HG02571 (cell line): ENCODE results near the gene TENM4.

Experiments
- ATAC-seq: cut with Tn5 transposase; IDR thresholded peaks from one replicate; pipeline ENCODE4 v1.9.1; 2021; ENCODE audit warnings: mild to moderate bottlenecking, moderate library complexity; ENCODE audit not compliant: unreplicated experiment

Gene TENM4

DNA sequence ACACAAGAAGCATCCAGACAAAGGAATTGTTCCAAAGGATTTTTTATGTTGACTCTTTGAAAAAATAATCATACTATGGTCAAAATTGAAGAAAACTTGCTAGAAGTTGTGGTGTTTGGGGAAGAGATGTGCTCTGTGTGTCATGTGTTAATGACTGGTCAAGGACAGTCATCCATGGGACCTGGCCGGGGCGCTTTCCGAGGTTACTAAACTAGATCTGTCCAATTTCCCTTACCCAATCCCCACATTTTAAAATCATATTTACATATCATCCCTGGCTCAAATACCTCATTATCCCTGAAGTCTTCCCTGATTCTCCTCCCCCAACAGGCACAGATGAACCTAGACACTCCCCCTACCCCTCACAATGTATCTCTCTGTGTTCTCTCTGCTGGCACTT, 289.4 kb downstream of the TENM4 start:
- no peak for ATAC-seq

DNA sequence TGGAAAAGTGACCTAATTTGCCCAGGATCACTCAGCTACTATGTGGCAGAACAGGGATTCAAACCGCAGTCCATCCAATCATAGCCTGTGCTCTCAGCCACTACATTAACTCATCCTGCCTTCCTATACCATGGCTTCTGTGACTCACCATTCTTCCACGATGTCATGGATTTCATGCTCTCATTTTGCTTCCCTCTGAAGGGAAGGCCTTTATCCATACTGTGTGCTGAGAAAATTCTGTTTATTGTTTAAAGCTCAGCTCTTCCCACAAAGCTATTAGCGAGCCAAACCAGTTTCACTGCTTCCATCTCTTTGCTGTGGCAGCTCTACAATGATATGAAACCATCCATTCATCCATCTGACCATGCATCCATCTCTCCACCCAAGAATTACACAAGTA, 289.9 kb downstream of the TENM4 start:
- ATAC-seq = no peak

DNA sequence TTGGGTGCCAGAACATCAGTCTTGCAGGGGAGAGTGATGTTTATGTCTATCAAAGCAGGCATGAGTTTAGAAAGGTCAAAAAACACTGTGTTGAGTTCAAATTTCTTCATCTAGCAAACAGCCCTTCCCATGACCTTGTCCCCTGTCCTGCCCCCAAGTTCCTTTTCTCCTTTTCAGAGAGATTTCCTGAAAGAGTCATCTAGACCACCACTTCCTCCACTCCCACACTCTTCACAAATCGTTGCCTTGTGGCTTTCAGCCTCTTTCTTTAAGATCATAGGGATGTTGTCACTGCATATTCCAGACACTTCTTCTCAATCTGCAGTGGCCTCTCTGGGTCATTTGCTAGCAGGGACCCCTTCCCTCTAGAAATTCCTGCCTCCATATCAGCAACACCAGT, 290.5 kb downstream of the TENM4 start:
- ATAC-seq = no peak

DNA sequence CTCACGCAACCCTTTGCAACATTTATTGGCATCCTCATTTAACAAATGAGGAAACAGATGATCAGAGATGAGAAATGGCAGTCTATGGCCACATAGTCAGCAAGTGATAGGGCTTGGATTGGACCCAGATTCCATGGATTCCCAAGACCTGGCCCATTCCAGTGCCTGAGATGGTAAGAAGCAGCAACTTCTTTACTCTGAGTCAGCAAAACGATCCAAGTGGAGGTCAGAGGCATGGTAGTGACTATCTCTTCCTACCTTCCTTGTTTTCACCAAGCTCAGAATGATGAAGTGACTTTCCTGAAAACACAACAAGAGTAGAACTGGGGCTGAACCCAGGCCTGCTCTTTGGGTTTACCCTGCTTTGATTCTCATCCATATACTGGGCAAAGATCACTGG, 293.1 kb downstream of the TENM4 start:
- ATAC-seq = no peak

DNA sequence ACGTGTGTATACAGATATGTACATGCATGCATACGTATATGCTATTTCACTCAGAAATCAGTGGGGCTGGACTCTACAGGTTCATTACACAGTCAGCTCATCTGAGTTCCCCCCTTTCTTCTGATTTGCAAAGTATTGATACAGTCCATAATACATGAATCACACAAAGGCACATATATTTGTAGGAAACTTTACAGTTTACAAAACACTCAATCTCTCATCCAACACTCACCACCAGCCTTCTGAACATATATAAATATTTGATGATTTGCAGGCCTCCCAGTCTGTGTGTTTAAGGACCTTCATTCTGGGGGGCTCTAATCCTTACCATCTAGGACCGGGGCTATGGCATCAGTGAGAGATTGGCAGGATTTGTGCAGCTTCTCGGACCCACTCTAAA, 293.8 kb downstream of the TENM4 start:
- no peak for ATAC-seq

DNA sequence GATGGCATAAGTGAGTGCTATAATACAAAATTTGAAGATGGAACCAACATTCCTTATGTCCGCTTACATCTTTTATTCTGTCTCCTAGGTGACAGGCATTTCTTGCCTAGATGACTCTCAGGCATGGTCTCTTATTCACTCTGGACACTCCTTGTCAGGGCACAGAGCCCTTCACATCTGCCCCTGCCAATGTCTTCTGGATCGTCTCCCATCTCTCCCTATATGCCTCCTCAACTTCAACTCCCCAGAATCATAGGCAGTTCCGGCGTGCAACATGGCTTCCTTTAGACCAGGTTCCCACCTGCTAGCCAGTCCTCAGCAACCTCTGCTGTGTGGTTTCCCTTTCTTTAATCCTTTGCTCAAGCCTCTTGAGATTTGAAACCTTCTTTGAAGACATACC, 300.9 kb downstream of the TENM4 start:
- ATAC-seq = no peak

DNA sequence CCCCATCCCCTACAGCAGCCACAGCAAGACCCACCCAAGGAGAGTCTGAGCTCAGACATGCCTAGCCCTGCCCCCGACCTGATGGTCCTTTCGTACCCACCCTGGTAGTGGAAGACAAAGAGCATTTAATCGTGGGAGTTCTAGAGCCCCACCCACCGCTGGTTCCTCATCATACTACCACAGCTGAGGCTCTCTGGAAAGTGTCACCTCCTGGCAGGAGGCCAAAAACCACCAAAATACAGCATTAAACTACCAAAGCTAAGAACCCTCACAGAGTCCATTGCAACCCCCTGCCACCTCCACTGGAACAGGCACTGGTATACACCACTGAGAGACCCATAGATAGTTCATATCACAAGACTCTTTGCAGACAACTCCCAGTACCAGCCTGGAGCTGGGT, 311.1 kb downstream of the TENM4 start:
- no peak for ATAC-seq

DNA sequence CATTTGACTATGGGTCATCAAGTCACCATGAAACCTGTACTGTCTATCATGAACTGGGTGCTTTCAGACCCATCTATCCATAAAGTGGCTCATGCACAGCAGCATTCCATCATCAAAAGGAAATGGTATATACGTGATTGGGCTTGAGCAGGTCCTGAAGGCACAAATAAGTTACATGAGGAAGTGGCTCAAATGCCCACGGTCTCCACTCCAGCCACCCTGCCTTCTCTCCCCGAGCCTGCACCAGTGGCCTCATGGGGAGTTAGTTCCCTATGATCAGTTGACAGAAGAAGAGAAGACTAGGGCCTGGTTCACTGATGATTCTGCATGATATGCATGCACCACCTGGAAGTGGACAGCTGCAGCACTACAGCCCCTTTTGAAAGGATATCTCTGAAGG, 312.5 kb downstream of the TENM4 start:
- no peak for ATAC-seq

DNA sequence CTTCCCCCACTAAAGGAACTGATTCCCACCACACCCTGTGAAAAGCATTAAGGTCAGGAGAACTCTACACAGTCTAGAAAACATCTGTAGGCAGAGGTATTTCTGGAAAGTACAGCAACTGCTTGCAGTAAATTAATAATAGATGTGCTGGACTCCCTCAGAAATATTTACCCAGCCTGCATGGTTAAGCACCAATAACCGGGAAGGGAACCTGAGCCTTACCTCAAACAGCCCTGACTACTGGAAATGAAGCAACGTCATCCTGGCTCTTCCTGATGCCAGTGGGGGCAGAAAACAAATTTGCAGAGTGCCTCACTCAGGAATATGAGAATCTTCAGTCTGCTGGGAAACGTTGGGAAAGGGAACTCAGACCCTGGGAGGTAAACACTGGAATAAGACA, 318.1 kb downstream of the TENM4 start:
- ATAC-seq = no peak

DNA sequence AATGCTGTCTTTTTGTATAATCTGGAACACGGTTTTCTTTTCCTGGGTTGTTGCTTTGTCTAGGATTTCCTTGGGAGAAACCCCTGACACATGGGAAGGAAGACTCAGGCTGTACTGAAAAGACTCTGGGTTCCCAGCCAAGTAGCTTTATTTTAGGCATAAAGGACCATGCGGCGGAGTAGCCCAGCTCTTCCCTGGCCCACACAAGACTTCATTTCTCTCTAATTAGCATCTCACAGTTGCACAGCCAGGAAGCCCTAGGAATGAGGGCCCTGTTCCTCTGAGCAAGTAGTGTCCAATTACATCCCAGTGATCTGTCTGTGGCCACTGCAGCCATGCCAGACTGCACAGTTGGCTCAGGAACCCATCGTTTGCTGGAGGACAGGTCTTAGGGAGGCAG, 319.5 kb downstream of the TENM4 start:
- ATAC-seq = no peak

DNA sequence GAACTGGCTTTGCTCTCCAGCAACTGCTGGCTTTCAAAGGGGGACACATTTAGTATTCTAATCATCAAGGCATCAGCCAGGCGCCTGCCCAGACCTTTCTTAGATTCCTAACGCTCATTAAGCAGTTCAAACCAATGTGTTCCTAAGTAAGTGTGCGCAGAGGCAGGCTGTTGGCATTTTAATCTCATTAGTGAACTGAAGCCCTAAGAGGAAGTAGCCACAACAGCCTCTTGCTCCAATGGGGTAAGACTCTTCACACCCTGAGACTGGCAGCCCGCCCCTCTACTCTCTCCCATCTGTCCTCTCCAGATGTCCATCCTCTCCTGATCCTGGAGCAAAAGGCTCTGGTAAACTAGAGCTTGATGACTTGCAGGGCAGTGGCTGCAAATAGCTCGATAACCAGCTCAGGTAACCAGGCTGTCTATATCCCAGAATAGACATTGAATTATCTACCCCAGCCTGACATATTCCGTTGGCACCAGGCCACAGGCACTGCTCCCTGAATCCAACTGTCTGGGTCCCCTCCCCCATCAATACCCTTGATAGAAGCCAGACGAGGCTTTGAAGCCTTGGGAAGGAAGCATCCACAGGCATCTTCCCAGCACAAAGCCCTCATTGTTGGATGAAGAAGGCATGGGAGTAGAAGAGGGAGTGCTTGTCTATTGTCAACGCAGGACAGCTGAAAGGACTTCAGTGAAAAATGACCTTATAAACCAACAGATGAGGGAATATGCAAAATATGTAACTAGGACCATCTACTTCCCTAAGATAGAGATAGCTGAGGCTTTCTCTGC, 321.1 kb downstream of the TENM4 start:
- no peak for ATAC-seq

DNA sequence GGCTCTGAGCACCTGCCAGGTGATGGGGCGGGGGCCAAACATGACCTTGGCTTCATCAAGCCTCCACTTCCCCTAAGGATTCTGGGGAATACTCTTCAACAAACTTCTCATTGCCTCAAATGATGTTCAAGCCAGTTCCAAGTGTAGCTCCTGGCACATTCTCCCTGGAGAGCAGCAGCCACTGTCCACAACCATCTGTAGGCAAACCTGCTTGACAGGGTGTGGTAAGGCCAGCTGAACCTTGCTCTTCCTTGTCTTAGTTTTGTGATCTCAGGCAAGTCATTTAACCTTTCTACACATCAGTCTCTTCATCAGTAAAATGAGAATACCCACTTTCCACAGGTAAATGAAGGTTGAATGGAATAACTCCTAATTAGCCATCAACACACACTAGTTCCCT, 323.3 kb downstream of the TENM4 start:
- no peak for ATAC-seq

DNA sequence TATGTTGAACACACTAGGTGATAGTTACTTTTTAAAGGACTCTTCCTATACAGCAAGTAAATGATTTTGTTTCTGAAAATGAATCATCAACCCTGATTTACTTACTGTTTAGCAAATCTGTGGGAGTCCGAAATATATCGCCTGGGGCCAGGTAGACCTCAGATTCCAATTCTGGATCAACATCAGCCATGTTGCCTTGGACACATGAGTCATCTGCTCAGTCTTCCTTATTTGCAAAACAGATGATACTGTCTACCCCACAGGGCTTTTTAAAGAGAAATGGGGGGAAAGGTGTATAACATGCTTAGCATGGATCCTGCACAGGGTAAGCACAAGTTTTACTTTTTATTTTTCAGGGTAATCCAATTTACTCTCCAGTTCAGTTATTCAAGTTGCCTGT, 324.2 kb downstream of the TENM4 start:
- no peak for ATAC-seq

DNA sequence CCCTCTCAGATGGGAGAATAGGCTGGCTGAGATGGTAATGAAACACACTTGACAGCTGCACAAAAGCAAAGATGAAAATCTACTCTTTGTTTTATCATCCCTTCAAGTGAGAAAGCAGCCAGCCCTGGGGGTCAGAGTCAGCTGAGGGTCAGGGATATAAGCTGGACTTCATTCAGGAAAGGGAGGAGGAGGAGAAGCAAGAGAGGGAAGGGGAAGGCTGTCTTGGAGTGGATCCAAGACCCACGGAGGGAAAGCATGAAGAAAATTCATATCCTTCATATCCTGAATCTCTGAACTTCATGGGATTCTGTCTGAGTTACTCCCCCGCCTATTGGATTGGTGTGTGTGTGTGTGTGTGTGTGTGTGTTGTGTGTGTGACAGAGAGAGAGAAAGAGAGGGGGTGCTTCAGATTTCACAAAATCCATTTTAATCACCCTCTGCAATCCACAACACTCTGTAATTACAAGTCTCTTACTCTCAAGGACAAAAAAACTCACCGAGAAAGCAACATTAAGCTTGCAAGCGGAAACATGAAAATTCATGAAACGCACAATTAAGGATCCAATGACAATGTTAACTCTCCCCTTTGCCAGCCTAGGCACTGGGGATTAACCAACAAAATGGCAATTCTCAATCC, 327.7 kb downstream of the TENM4 start:
- no peak for ATAC-seq

DNA sequence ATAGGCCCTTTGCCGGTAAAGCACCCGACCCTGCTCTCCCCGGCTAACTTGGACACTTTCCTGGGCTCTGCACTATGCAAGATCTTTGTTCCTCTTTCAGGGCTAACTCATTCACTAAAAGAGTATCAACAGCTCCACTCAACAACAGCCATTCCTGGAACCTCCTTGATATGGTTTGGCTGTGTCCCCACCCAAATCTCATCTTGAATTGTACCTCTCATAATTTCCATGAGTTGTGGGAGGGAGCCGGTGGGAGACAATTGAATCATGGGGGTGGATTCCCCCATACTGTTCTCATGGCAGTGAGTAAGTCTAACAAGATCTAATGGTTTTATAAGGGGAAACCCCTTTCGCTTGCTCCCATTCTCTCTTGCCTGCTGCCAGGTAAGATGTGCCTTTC, 330.0 kb downstream of the TENM4 start:
- ATAC-seq = no peak

DNA sequence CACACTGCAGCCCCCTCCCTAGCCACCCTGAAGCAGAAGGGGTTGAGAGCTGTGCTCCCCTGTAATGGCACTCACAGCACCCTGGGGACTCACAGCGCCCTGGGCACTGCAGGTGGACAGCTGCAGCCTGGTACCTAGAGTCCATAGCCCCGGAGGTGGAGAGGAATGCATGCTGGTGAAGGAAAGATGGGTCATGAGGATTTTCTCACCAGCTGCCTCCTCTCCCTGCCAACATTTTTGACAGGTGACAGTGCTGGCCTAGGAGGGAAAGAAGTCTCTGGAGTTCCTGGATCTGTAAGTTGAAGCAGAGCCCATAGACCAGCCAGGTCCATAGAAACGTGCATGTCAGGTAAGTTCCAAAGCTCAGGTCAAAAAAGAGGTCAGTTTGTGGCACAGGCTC, 330.5 kb downstream of the TENM4 start:
- ATAC-seq = no peak

DNA sequence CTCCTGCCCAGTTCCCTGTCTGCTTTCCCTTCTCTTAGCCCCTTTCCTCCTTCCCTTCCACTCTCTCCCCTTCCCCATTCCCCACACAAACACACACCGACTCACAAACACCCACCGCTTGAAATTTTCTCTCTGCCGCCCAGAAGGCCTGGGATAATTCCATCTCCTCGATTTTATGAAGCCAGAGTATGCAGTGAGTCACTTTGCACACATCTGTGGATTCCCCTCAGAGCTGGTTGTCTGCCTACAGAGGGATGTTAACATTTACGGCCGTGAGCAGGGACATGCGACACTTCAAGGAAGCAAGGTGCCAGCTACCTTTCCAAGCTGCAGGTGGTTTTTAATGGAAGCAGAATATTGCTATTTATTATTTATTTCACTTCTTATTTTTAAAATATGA, 332.0 kb downstream of the TENM4 start:
- ATAC-seq = no peak

DNA sequence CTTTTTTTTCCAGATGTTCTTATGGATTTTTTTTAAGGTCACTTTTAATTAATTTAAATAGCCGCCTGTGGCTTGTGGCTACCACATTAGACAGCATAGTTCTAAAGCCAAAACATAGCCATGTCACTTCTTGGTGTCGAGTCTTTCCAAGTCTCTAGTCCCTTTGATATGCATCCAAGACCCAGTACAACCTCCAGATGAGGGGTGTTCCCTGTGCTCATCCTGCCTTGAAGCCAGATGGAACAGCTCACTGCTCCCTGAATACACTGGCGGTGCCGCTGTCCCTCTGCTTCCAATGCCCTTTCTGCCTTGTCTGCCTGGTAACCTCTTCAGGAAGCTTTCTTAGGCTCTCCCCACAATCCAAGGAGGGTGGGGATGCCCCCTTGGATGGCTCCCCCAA, 338.0 kb downstream of the TENM4 start:
- ATAC-seq = no peak

DNA sequence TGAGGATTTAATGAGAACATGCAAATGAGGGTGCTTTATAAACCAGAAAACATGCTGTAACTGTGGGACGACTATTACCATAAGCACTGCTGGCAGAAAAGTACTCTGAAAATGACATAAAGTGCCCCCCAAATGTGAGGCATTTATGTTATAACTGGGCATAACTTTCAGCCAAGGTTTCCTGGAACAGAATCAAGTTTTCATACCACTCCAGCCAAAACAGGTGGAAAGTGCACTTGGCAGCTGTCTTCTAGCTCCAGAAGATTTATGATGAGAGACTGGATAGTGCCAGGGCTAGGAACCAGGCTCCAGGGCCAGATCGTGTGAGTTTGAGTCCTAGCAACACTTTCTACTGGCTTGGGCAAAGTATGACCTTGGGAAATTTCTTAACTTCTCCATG, 339.2 kb downstream of the TENM4 start:
- no peak for ATAC-seq

DNA sequence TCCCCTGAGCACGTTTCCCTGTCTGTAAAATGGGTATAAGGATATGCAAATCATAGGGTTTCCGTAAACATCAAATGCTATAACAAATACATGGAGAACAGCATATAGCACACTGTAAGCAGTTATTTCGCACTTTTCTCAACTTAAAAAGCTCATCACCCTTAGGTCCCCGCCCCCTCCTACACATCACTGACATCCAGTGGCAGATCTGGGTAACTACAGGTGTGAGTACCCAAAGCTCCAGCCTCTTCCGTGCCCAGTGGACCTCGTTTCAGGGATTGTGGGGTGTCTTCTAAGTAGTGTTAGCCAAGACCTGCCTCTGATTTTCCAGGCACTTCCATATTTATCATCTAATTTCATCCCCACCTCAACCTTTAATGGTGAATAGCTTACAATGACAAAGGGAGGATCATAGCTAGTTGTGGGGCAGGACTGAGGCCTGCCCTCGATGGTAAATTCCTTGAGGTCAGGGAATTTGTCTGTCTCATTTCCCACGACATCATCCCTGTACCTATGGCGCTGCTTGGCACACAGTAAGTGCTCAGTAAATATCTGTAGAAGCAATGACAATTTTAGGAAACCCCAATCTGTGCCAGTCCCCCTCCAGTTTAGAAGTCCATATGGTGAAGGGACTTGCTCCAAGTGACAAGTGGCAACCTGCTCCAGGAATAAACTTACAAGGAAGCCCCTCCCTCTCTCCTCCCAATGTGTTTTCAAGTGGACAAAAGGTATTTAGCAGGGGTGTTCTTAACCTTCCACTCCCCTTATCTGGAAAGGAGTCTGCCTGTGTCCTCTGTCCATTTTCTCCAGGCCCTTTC, 340.5 kb downstream of the TENM4 start:
- ATAC-seq = peak; percentile 82

DNA sequence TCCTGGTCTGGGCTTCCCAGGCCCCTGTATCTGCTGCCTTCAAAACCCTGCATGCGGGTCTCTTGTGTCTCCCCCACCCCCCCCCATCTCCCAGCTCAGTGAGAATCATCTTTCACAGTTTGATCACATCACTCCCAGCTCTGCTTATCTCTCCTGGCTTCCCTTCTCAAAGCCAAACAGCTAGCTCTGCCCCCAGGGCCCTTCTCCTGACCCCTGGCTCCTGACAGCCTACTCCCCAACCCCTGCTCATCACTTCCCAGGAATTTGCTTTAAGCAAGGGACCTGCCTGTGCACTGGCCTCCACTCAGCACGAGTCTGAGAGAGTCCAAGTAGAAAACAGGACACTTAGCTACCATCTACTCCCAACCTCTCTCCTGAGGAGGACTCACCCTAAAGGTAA, 342.7 kb downstream of the TENM4 start:
- ATAC-seq = no peak
